Astrocyte (in vitro differentiated cells and primary cell): ENCODE results near the gene PPP1R14C. TPM values are rescaled to one million over a fixed set of nuclear protein-coding genes. Genes with fewer than 3 reads are reported as not detected.

Experiments used
- DNase-seq: peaks from one replicate; pipeline ENCODE4 v3.0.0-alpha.2; 2010; ENCODE audit warnings: low read depth
- FAIRE-seq: peaks from 2 replicates; lab custom pipeline; 2011; peaks lifted over from hg19 to GRCh38; lab: Jason Lieb, UNC
- H2AFZ ChIP-seq: 2 replicates; pipeline ENCODE4 v1.6.0; 2012; ENCODE audit warnings: low read depth, low read length, inconsistent platforms
- H3K27ac ChIP-seq: 2 replicates; pipeline ENCODE4 v1.5.1; 2011; ENCODE audit warnings: low read depth, low read length, inconsistent platforms
- H3K27me3 ChIP-seq: 2 replicates; pipeline ENCODE4 v1.6.0; 2011; ENCODE audit warnings: low read length, inconsistent platforms; ENCODE audit not compliant: insufficient read depth
- H3K36me3 ChIP-seq: 2 replicates; pipeline ENCODE4 v1.5.1; 2011; ENCODE audit warnings: low read length, inconsistent platforms; ENCODE audit not compliant: insufficient read depth
- H3K4me1 ChIP-seq: 2 replicates; pipeline ENCODE4 v1.5.1; 2011; ENCODE audit warnings: low read length, inconsistent platforms; ENCODE audit not compliant: insufficient read depth
- H3K4me2 ChIP-seq: 2 replicates; pipeline ENCODE4 v1.6.0; 2012; ENCODE audit warnings: low read length, inconsistent platforms
- H3K4me3 ChIP-seq: 2 replicates; pipeline ENCODE4 v1.5.1; 2011; ENCODE audit warnings: low read depth, mild to moderate bottlenecking, low read length, inconsistent platforms; ENCODE audit not compliant: insufficient read depth
- H3K79me2 ChIP-seq: 2 replicates; pipeline ENCODE4 v1.6.0; 2012; ENCODE audit warnings: mild to moderate bottlenecking, low read length, inconsistent platforms; ENCODE audit not compliant: insufficient read depth
- H3K9ac ChIP-seq: 2 replicates; pipeline ENCODE4 v1.6.0; 2012; ENCODE audit warnings: mild to moderate bottlenecking, low read length, inconsistent platforms
- H3K9me3 ChIP-seq: 2 replicates; pipeline ENCODE4 v1.5.1; 2012; ENCODE audit warnings: low read depth, mild to moderate bottlenecking, low read length, inconsistent platforms; ENCODE audit not compliant: insufficient read depth
- H4K20me1 ChIP-seq: 2 replicates; pipeline ENCODE4 v1.6.0; 2012; ENCODE audit warnings: low read length, inconsistent platforms; ENCODE audit not compliant: insufficient read depth
- H3K27ac Mint-ChIP-seq: one replicate; pipeline ENCODE4 v1.8.0; 2021; ENCODE audit warnings: mild to moderate bottlenecking, mixed read lengths; ENCODE audit not compliant: unreplicated experiment
- H3K27me3 Mint-ChIP-seq: one replicate; pipeline ENCODE4 v1.8.0; 2021; ENCODE audit warnings: low read depth, mixed read lengths; ENCODE audit not compliant: unreplicated experiment
- H3K36me3 Mint-ChIP-seq: one replicate; pipeline ENCODE4 v1.8.0; 2021; ENCODE audit warnings: low read depth, mixed read lengths; ENCODE audit not compliant: unreplicated experiment
- H3K4me1 Mint-ChIP-seq: one replicate; pipeline ENCODE4 v1.8.0; 2021; ENCODE audit warnings: low read depth, mixed read lengths; ENCODE audit not compliant: unreplicated experiment
- H3K4me3 Mint-ChIP-seq: one replicate; pipeline ENCODE4 v1.8.0; 2021; ENCODE audit warnings: mild to moderate bottlenecking, moderate library complexity, mixed read lengths; ENCODE audit not compliant: unreplicated experiment
- H3K9me3 Mint-ChIP-seq: one replicate; pipeline ENCODE4 v1.8.0; 2021; ENCODE audit warnings: mild to moderate bottlenecking, mixed read lengths; ENCODE audit not compliant: unreplicated experiment
- EZH2 ChIP-seq: IDR thresholded peaks from 2 replicates; pipeline ENCODE4 v1.6.1; 2012; ENCODE audit warnings: mild to moderate bottlenecking, low read length, inconsistent platforms; ENCODE audit not compliant: insufficient read depth
- total RNA-seq: library from RNA; stranded (reverse); gene quantifications from 2 replicates; pipeline ENCODE4 v1.2.1, GENCODE V29; 2021
- TF ChIP-seq, protein P1 (sequence below): IDR thresholded peaks from 2 replicates; pipeline ENCODE4 v1.5.1; 2011; ENCODE audit warnings: low read depth, mild to moderate bottlenecking, inconsistent platforms, low read length, moderate library complexity; ENCODE audit not compliant: insufficient read depth

Gene PPP1R14C
- total RNA-seq, 1 donor from 2014 or later, result 3.9 TPM

DNA sequence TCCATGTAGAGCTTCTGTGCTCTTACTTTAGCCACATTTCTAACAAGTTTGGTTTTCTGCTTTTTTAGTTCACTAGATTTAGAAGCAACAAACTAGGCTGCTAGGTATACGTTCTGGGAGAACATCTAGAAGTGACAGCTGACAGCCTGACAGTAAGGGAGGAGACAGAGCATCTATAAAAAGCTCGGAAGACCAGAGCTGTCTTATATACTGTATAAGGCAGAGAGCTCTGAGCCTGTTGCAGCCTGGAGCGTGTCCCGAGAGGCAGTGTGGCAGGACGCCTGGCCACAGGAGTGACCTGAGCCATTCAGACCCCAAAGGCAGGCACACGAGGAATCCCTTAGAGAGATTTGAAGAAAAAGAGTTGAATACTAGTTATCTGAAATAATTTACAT lies 24.6 kb downstream of the PPP1R14C start:
- no peak overlapping the region for H3K4me3 Mint-ChIP-seq
- FAIRE-seq (no peak), DNase-seq (no peak)

DNA sequence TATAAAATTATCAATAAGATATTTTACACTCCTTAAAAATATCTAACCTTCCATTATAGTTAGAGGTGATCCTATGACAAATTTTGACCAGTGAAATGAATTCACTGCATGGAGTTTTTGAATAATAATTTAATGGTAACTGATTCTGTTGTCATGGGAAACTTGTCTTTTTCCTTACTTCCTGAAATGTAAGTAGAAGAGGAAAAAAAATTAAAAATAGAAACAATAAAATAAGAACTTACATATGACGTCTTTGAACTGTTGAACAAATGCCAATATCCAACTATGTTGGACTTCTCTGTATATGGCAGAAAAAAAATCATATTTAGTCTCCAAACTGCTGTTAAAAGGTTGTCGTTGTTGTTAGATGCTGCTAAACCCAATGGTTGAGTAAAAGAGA lies 26.3 kb downstream of the PPP1R14C start:
- Mint-ChIP-seq H3K27me3 (peaks cover 7% of the 10 kb centered on the region), H3K27ac (no peak overlapping the region), H3K4me1 (peaks cover 3% of the 10 kb centered on the region), H3K36me3 (no peaks in the 10 kb centered on the region), H3K9me3 (no peaks in the 10 kb centered on the region), H3K4me3 (no peak overlapping the region)
- H3K27ac ChIP-seq, result no peak overlapping the region
- TF ChIP-seq, protein P1, sequence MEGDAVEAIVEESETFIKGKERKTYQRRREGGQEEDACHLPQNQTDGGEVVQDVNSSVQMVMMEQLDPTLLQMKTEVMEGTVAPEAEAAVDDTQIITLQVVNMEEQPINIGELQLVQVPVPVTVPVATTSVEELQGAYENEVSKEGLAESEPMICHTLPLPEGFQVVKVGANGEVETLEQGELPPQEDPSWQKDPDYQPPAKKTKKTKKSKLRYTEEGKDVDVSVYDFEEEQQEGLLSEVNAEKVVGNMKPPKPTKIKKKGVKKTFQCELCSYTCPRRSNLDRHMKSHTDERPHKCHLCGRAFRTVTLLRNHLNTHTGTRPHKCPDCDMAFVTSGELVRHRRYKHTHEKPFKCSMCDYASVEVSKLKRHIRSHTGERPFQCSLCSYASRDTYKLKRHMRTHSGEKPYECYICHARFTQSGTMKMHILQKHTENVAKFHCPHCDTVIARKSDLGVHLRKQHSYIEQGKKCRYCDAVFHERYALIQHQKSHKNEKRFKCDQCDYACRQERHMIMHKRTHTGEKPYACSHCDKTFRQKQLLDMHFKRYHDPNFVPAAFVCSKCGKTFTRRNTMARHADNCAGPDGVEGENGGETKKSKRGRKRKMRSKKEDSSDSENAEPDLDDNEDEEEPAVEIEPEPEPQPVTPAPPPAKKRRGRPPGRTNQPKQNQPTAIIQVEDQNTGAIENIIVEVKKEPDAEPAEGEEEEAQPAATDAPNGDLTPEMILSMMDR, result no peak
- no peak for TF ChIP-seq EZH2
- no peak overlapping the region for H3K4me3 ChIP-seq
- H3K27me3 ChIP-seq, result no peaks in the 10 kb centered on the region
- no peak overlapping the region for H3K9ac ChIP-seq
- H3K9me3 ChIP-seq, result no peaks in the 10 kb centered on the region
- H3K79me2 ChIP-seq, result no peaks in the 10 kb centered on the region
- H2AFZ ChIP-seq, result no peak overlapping the region
- no peaks in the 10 kb centered on the region for H4K20me1 ChIP-seq
- H3K4me1 ChIP-seq, result peaks cover 3% of the 10 kb centered on the region
- H3K36me3 ChIP-seq, result no peaks in the 10 kb centered on the region
- FAIRE-seq, result no peak
- no peak for DNase-seq
- peak overlapping the region; percentile 11 for H3K4me2 ChIP-seq

More for the DNA sequence above, 24.6 kb downstream of the PPP1R14C start:
- Histone ChIP-seq H3K9me3 (no peaks in the 10 kb centered on the region), H4K20me1 (no peaks in the 10 kb centered on the region), H3K79me2 (no peaks in the 10 kb centered on the region), H2AFZ (no peak overlapping the region), H3K4me1 (peaks cover 3% of the 10 kb centered on the region), H3K9ac (no peak overlapping the region), H3K36me3 (no peaks in the 10 kb centered on the region), H3K27me3 (no peaks in the 10 kb centered on the region), H3K4me3 (no peak overlapping the region), H3K27ac (no peak overlapping the region), H3K4me2 (no peak overlapping the region)
- peaks cover 3% of the 10 kb centered on the region for H3K9me3 Mint-ChIP-seq
- H3K4me1 Mint-ChIP-seq, result peaks cover 3% of the 10 kb centered on the region
- H3K27ac Mint-ChIP-seq, result no peak overlapping the region
- peaks cover 6% of the 10 kb centered on the region for H3K27me3 Mint-ChIP-seq
- TF ChIP-seq EZH2, result no peak
- no peaks in the 10 kb centered on the region for H3K36me3 Mint-ChIP-seq

DNA sequence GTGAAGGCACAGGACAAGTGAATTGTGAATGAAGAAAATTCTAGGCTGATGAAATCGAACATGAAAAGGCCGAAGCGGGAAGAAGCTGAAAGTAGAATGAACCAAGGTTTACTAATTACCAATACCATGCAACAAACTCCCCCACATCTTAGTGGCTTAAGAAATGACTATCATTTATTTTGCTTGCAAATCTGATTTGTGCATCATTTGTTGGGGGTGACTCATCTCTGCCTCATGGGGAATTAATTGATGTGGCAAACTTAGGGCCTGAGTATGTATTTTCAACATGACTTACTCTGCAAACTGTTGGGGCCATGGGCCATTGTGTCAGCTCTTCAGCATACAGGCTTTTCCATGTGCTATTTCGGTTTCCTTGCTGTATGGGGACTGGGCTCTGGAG lies 26.8 kb downstream of the PPP1R14C start:
- peaks cover 3% of the 10 kb centered on the region for H3K4me1 Mint-ChIP-seq
- no peaks in the 10 kb centered on the region for H4K20me1 ChIP-seq
- no peaks in the 10 kb centered on the region for H3K36me3 Mint-ChIP-seq
- no peak overlapping the region for H3K27ac ChIP-seq
- no peak for FAIRE-seq
- no peak overlapping the region for H3K27ac Mint-ChIP-seq
- TF ChIP-seq, protein P1, result no peak
- TF ChIP-seq EZH2, result no peak
- H3K4me1 ChIP-seq, result peaks cover 3% of the 10 kb centered on the region
- H3K9me3 ChIP-seq, result no peaks in the 10 kb centered on the region
- H3K36me3 ChIP-seq, result no peaks in the 10 kb centered on the region
- peaks cover 7% of the 10 kb centered on the region for H3K27me3 Mint-ChIP-seq
- H3K4me3 Mint-ChIP-seq, result no peak overlapping the region
- no peaks in the 10 kb centered on the region for H3K79me2 ChIP-seq
- no peak overlapping the region for H3K9ac ChIP-seq
- peak; percentile 88 for DNase-seq
- H3K4me2 ChIP-seq, result peak overlapping the region; percentile 11
- H3K9me3 Mint-ChIP-seq, result no peaks in the 10 kb centered on the region
- H2AFZ ChIP-seq, result no peak overlapping the region
- H3K27me3 ChIP-seq, result no peaks in the 10 kb centered on the region
- H3K4me3 ChIP-seq, result no peak overlapping the region
